LNCAP (cell line): ENCODE results near the gene ALOXE3.

Source experiments
- TF ChIP-seq, protein P1 (sequence below): fragments of 450-650 bp; IDR thresholded peaks from 2 replicates; pipeline ENCODE4 v1.5.1; 2017; ENCODE audit warnings: mild to moderate bottlenecking

The ALOXE3 gene

GRCh38 chr17:8158267-8159031 is 40.1 kb upstream of the ALOXE3 start:
- TF ChIP-seq, protein P1, sequence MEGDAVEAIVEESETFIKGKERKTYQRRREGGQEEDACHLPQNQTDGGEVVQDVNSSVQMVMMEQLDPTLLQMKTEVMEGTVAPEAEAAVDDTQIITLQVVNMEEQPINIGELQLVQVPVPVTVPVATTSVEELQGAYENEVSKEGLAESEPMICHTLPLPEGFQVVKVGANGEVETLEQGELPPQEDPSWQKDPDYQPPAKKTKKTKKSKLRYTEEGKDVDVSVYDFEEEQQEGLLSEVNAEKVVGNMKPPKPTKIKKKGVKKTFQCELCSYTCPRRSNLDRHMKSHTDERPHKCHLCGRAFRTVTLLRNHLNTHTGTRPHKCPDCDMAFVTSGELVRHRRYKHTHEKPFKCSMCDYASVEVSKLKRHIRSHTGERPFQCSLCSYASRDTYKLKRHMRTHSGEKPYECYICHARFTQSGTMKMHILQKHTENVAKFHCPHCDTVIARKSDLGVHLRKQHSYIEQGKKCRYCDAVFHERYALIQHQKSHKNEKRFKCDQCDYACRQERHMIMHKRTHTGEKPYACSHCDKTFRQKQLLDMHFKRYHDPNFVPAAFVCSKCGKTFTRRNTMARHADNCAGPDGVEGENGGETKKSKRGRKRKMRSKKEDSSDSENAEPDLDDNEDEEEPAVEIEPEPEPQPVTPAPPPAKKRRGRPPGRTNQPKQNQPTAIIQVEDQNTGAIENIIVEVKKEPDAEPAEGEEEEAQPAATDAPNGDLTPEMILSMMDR: peak; percentile 87

DNA sequence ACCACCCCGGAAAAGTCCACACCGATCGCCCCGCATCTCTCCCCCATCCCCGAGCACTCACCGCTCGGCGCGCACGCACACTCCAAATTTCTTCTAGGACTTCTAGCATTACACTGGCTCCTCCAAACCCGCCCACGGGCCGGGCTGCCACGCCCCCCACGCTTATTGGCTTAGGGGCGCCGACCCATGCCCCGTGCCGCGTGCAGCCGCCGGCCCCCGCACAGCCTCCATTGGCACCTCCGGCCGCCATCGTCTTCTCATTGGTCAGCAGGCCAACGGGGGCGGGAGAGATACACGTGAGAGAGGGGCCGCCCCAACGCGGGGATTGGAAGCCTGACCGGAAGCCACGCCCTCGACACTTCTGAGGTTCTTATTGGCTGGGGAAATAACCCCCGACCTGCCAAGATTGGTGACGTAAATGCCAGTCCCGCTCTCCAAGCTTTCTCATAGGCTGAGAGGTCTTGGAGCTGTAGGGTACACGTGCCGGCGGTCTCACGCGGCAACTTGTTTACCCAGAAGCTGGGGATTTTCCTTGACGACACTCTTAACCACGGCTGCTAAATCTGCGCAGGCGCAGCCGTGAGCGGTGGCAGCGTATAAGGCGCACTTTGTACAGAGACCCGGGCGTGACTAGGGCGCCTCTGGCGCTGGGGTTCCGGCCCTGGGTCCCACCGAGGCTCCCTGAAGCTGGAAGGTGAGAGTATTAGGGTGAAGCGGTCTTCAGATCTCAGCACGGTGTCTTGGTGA is 38.1 kb upstream of the ALOXE3 start:
- TF ChIP-seq, protein P1: no peak

- TF ChIP-seq, protein P1: no peak
Observed at GRCh38 chr17:8155996-8156245, 37.6 kb upstream of the ALOXE3 start.

GRCh38 chr17:8155231-8155995 is 37.1 kb upstream of the ALOXE3 start:
- TF ChIP-seq, protein P1: no peak

- TF ChIP-seq, protein P1: no peak
Observed at GRCh38 chr17:8154608-8155155, 36.4 kb upstream of the ALOXE3 start.

DNA sequence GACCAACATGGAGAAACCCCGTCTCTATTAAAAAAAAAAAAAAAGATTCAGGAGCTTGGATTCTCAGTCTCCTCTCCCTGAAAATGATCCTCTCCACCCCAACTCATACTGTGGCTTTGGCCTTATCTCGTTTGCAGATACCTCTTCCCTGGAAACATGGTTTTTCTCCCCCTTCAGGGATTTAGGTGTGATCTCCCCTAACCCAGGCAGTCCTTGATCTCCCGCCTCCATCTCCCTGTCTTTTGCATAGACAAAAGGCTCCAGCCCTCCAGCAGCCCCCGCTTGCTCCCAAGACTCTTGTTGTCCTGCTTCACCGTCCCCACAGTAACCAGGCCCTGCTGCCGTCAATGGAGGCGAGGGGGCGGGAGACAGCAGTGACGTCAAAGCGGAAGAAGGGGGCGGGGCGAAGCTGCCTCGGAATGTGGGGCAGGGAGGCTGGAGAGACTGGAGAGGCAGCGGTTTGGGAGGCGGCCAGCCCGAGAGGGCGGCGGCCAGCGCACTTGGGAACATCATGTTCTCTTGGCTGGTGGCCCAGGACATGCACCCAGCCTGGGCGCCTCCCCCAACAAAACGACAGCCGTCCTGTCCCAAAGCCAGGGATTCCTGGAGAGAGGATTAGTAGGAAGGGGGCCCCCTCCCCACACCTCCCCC is 35.8 kb upstream of the ALOXE3 start:
- TF ChIP-seq, protein P1: no peak

DNA sequence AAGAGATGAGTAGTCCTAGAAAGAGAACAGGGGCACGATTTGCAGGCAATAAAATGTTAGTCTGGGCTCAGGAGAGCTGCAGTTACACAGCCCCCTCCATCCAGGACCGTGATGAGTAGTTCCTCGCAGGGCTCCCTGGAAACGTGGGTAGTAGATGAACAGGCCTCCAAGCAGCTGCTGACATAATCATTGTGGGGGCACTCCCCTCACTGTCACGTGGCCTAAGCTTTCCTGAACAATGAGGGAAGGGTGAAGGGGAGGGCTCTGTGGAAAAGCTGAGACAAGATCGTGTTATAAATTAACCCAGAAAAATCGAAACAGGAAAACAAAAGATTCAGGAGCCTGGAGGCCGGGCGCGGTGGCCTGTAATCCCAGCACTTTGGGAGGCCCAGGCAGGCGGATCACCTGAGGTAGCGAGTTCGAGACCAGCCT is 35.2 kb upstream of the ALOXE3 start:
- TF ChIP-seq, protein P1: no peak
